Neural progenitor cell (in vitro differentiated cells): ENCODE results near the gene PILRB.

ENCODE experiments used
- CTCF ChIP-seq: fragments of 200-600 bp; sonication (generic); IDR thresholded peaks from 2 replicates; pipeline ENCODE4 v1.5.1; 2017; ENCODE audit warnings: antibody characterized with exemption, mild to moderate bottlenecking
- EZH2 ChIP-seq: fragments of 200-600 bp; sonication (generic); IDR thresholded peaks from 2 replicates; pipeline ENCODE4 v1.6.1; 2017; ENCODE audit warnings: antibody characterized with exemption, mild to moderate bottlenecking, moderate library complexity
- EZH2phosphoT487 ChIP-seq: fragments of 200-600 bp; sonication (generic); IDR thresholded peaks from 2 replicates; pipeline ENCODE4 v1.6.1; 2017; ENCODE audit warnings: antibody characterized with exemption

- TF ChIP-seq CTCF (no peak), EZH2 (no peak), EZH2phosphoT487 (no peak)
These were observed 57.5 kb downstream of the PILRB start for GRCh38 chr7:100415448-100415847.
